ENCODE data around the gene ONECUT1.

- TF ChIP-seq CTCF (IDR thresholded peaks at IDR 0.05) = no peak
- TF ChIP-seq POLR2A (IDR thresholded peaks at IDR 0.05) = no peak
Measured at GRCh38 chr15:52834379-52834778, 44.2 kb upstream of the ONECUT1 start.

All from thyroid gland (tissue), 4 donors.